ENCODE results near the gene STXBP5L. TPM values are rescaled to one million over a fixed set of nuclear protein-coding genes. Genes with fewer than 3 reads are reported as not detected.

The STXBP5L gene
- polyA plus RNA-seq, 1 of the 3 experiments (the other 2 are of a cell fraction) = 0.03 TPM

GRCh38 chr3:121462565-121462964 is 554.6 kb downstream of the STXBP5L start:
- no peak for DNase-seq
- Histone ChIP-seq H3K4me2 (no peak overlapping the region), H3K27ac (ENCODE audit: low read depth in 2 of 2, low read length in 1 of 2) (no peak overlapping the region), H3K27me3 (ENCODE audit: insufficient read depth) (no peaks in the 10 kb centered on the region), H3K9me2 (no peaks in the 10 kb centered on the region), H4K20me1 (ENCODE audit: insufficient read depth) (no peaks in the 10 kb centered on the region), H3K36me3 (replicated peaks in 1 of 2; ENCODE audit: control insufficient read depth in 1 of 2, insufficient read depth in 2 of 2, low read length in 1 of 2) (peaks cover 9 to 25% of the 10 kb centered on the region in 2 experiments), H3K9me3 (no peaks in the 10 kb centered on the region), H3F3A (replicated peaks; ENCODE audit: insufficient read depth) (no peaks in the 10 kb centered on the region), H3K4me3 (ENCODE audit: low read depth in 2 of 2, low read length in 1 of 2) (no peak overlapping the region), H3K9ac (no peak overlapping the region), H2AFZ (ENCODE audit: low read depth) (no peak overlapping the region), H3K4me1 (ENCODE audit: control insufficient read depth in 1 of 2, insufficient read depth in 2 of 2, low read depth in 1 of 2, low read length in 1 of 2) (no peaks in the 10 kb centered on the region; a peak in 1 of 4 replicates), H3K79me2 (ENCODE audit: insufficient read depth) (no peaks in the 10 kb centered on the region)
- TF ChIP-seq RFX5 (IDR thresholded peaks at IDR 0.05; ENCODE audit: low read length) (no peak), EP300 (IDR thresholded peaks at IDR 0.05; ENCODE audit: borderline replicate concordance in 1 of 2, low read depth in 1 of 2, low read length in 1 of 2) (no peak)
- CTCF ChIA-PET = interaction anchor here (1.0 kb wide), 1 partner anchor 13 kb away, joined by 3 read pairs; no protein-coding TSS in a partner anchor
- POLR2A ChIA-PET = no interaction called here
- 94% methylated on average over 3 of the region's 3 CpGs for WGBS (ENCODE audit: low lambda C conversion rate)

DNA sequence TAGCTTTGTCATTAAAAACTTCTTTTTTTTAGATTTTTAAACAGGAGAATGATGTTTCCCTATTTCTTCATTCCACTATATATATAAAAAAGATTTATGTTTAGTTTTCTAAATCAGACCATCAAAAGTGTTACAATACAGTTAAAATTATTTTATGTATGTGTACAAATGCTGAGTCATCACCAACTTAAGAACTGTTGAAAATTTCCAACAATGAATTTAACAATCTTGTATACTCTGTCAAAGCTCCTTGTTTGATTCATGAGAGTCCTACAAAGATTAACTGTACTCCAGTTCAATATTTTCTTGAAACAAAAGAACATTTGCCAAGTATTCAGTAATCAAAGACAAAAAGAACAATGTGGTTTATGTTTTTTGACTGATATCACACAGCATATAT is 555.7 kb downstream of the STXBP5L start:
- H3F3A ChIP-seq (replicated peaks; ENCODE audit: insufficient read depth) = no peaks in the 10 kb centered on the region
- peaks cover 9 to 36% of the 10 kb centered on the region in 2 experiments for H3K36me3 ChIP-seq (replicated peaks in 1 of 2; ENCODE audit: control insufficient read depth in 1 of 2, insufficient read depth in 2 of 2, low read length in 1 of 2)
- H3K4me2 ChIP-seq = no peak overlapping the region
- H3K9me2 ChIP-seq = no peaks in the 10 kb centered on the region
- no peak overlapping the region for H3K4me3 ChIP-seq (ENCODE audit: low read depth in 2 of 2, low read length in 1 of 2)
- no peak overlapping the region for H2AFZ ChIP-seq (ENCODE audit: low read depth)
- H3K9me3 ChIP-seq = no peaks in the 10 kb centered on the region
- ChIA-PET POLR2A (no interaction called here), CTCF (no interaction called here)
- H4K20me1 ChIP-seq (ENCODE audit: insufficient read depth) = no peaks in the 10 kb centered on the region
- no peak overlapping the region for H3K9ac ChIP-seq
- no peak for TF ChIP-seq MEF2A (IDR thresholded peaks at IDR 0.05; ENCODE audit: borderline replicate concordance, low read depth)
- no peak for TF ChIP-seq USF2 (IDR thresholded peaks at IDR 0.05; ENCODE audit: borderline replicate concordance, low read depth, low read length)
- no peak for TF ChIP-seq GABPA (IDR thresholded peaks at IDR 0.05; ENCODE audit: low read depth)
- no peak for TF ChIP-seq RAD21 (IDR thresholded peaks at IDR 0.05; ENCODE audit: low read length)
- no peak for TF ChIP-seq RCOR1 (IDR thresholded peaks at IDR 0.05; ENCODE audit: low read length)
- TF ChIP-seq FOXM1 (IDR thresholded peaks at IDR 0.05; ENCODE audit: low read depth) = no peak
- no peak for TF ChIP-seq MXI1 (IDR thresholded peaks at IDR 0.05; ENCODE audit: low read depth, low read length)
- no peak for TF ChIP-seq JUND (IDR thresholded peaks at IDR 0.05)
- no peaks in the 10 kb centered on the region; a peak in 1 of 4 replicates for H3K4me1 ChIP-seq (ENCODE audit: control insufficient read depth in 1 of 2, insufficient read depth in 2 of 2, low read depth in 1 of 2, low read length in 1 of 2)
- DNase-seq = no peak
- no peaks in the 10 kb centered on the region for H3K27me3 ChIP-seq (ENCODE audit: insufficient read depth)
- H3K79me2 ChIP-seq (ENCODE audit: insufficient read depth) = no peaks in the 10 kb centered on the region
- no peak overlapping the region for H3K27ac ChIP-seq (ENCODE audit: low read depth in 2 of 2, low read length in 1 of 2)

DNA sequence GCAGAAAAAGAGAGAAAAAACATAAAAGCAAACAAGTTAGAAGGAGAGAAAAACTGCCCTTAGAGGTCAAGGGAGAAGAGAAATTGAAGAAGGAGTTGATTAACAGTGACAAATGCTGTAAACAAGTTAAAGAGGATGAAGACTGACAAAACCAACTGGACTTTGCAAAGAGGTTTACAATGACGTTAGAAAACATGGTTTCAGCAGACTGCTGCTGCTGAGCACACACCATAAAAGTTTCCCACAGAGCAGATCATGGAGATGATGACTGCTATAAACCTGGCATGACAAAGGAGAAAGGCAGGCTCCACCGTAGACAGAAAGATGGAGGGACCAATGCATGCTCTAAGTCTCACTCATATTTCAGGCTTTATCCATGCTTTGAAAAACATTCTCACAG is 559.1 kb downstream of the STXBP5L start:
- Histone ChIP-seq H3K27ac (ENCODE audit: low read depth in 2 of 2, low read length in 1 of 2) (no peak overlapping the region), H2AFZ (ENCODE audit: low read depth) (no peak overlapping the region), H3K4me2 (no peak overlapping the region), H3K4me3 (ENCODE audit: low read depth in 2 of 2, low read length in 1 of 2) (no peak overlapping the region), H3K9me2 (no peaks in the 10 kb centered on the region), H3F3A (replicated peaks; ENCODE audit: insufficient read depth) (no peaks in the 10 kb centered on the region), H3K79me2 (ENCODE audit: insufficient read depth) (no peaks in the 10 kb centered on the region), H3K27me3 (ENCODE audit: insufficient read depth) (no peaks in the 10 kb centered on the region), H4K20me1 (ENCODE audit: insufficient read depth) (no peaks in the 10 kb centered on the region), H3K9me3 (no peaks in the 10 kb centered on the region), H3K9ac (no peak overlapping the region), H3K4me1 (ENCODE audit: control insufficient read depth in 1 of 2, insufficient read depth in 2 of 2, low read depth in 1 of 2, low read length in 1 of 2) (no peaks in the 10 kb centered on the region; a peak in 1 of 4 replicates), H3K36me3 (replicated peaks in 1 of 2; ENCODE audit: control insufficient read depth in 1 of 2, insufficient read depth in 2 of 2, low read length in 1 of 2) (peaks cover 3 to 36% of the 10 kb centered on the region in 2 experiments)
- ChIA-PET POLR2A (no interaction called here), CTCF (interaction anchor here (1.0 to 1.3 kb wide), 2 partner anchors 8 to 14 kb away, joined by 3 to 5 read pairs; no protein-coding TSS in a partner anchor)
- WGBS (ENCODE audit: low lambda C conversion rate) = 98% methylated on average over 2 of the region's 2 CpGs
- TF ChIP-seq ELF1 (IDR thresholded peaks at IDR 0.05) = no peak
- no peak for TF ChIP-seq PBX3 (IDR thresholded peaks at IDR 0.05)
- TF ChIP-seq FOSL2 (IDR thresholded peaks at IDR 0.05; ENCODE audit: borderline replicate concordance, low read depth) = no peak
- no peak for TF ChIP-seq TCF12 (IDR thresholded peaks at IDR 0.05)
- TF ChIP-seq, protein P1, sequence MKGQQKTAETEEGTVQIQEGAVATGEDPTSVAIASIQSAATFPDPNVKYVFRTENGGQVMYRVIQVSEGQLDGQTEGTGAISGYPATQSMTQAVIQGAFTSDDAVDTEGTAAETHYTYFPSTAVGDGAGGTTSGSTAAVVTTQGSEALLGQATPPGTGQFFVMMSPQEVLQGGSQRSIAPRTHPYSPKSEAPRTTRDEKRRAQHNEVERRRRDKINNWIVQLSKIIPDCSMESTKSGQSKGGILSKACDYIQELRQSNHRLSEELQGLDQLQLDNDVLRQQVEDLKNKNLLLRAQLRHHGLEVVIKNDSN (IDR thresholded peaks at IDR 0.05; ENCODE audit: borderline replicate concordance, low read depth) = no peak
- no peak for TF ChIP-seq SIN3A (IDR thresholded peaks at IDR 0.05; ENCODE audit: borderline replicate concordance, low read depth, low read length)
- no peak for TF ChIP-seq FOXM1 (IDR thresholded peaks at IDR 0.05; ENCODE audit: low read depth)
- TF ChIP-seq RCOR1 (IDR thresholded peaks at IDR 0.05; ENCODE audit: low read length) = no peak
- no peak for TF ChIP-seq MAX (IDR thresholded peaks at IDR 0.05; ENCODE audit: low read depth)
- TF ChIP-seq RXRA (IDR thresholded peaks at IDR 0.05; ENCODE audit: borderline replicate concordance, low read depth) = no peak
- TF ChIP-seq CTCF (IDR thresholded peaks at IDR 0.05) = no peak
- no peak for TF ChIP-seq NRF1 (IDR thresholded peaks at IDR 0.05; ENCODE audit: low read depth, low read length)
- DNase-seq = no peak
